Astrocyte (in vitro differentiated cells and primary cell): ENCODE results near the gene EXOSC6. TPM values are rescaled to one million over a fixed set of nuclear protein-coding genes. Genes with fewer than 3 reads are reported as not detected.
A peak's percentile ranks its signal among the peaks of the same experiment; 100 is the strongest.
"Not testable (repeated sequence)": the region's sequence is repeated elsewhere in the genome, so short reads cannot be mapped to it uniquely, and the experiment has no call there.

Source experiments
- DNase-seq: peaks from one replicate; pipeline ENCODE4 v3.0.0-alpha.2; 2010; ENCODE audit warnings: low read depth
- FAIRE-seq: peaks from 2 replicates; lab custom pipeline; 2011; peaks lifted over from hg19 to GRCh38; lab: Jason Lieb, UNC
- H2AFZ ChIP-seq: 2 replicates; pipeline ENCODE4 v1.6.0; 2012; ENCODE audit warnings: low read depth, low read length, inconsistent platforms
- H3K27ac ChIP-seq: 2 replicates; pipeline ENCODE4 v1.5.1; 2011; ENCODE audit warnings: low read depth, low read length, inconsistent platforms
- H3K27me3 ChIP-seq: 2 replicates; pipeline ENCODE4 v1.6.0; 2011; ENCODE audit warnings: low read length, inconsistent platforms; ENCODE audit not compliant: insufficient read depth
- H3K36me3 ChIP-seq: 2 replicates; pipeline ENCODE4 v1.5.1; 2011; ENCODE audit warnings: low read length, inconsistent platforms; ENCODE audit not compliant: insufficient read depth
- H3K4me1 ChIP-seq: 2 replicates; pipeline ENCODE4 v1.5.1; 2011; ENCODE audit warnings: low read length, inconsistent platforms; ENCODE audit not compliant: insufficient read depth
- H3K4me2 ChIP-seq: 2 replicates; pipeline ENCODE4 v1.6.0; 2012; ENCODE audit warnings: low read length, inconsistent platforms
- H3K4me3 ChIP-seq: 2 replicates; pipeline ENCODE4 v1.5.1; 2011; ENCODE audit warnings: low read depth, mild to moderate bottlenecking, low read length, inconsistent platforms; ENCODE audit not compliant: insufficient read depth
- H3K79me2 ChIP-seq: 2 replicates; pipeline ENCODE4 v1.6.0; 2012; ENCODE audit warnings: mild to moderate bottlenecking, low read length, inconsistent platforms; ENCODE audit not compliant: insufficient read depth
- H3K9ac ChIP-seq: 2 replicates; pipeline ENCODE4 v1.6.0; 2012; ENCODE audit warnings: mild to moderate bottlenecking, low read length, inconsistent platforms
- H3K9me3 ChIP-seq: 2 replicates; pipeline ENCODE4 v1.5.1; 2012; ENCODE audit warnings: low read depth, mild to moderate bottlenecking, low read length, inconsistent platforms; ENCODE audit not compliant: insufficient read depth
- H4K20me1 ChIP-seq: 2 replicates; pipeline ENCODE4 v1.6.0; 2012; ENCODE audit warnings: low read length, inconsistent platforms; ENCODE audit not compliant: insufficient read depth
- H3K27ac Mint-ChIP-seq: one replicate; pipeline ENCODE4 v1.8.0; 2021; ENCODE audit warnings: mild to moderate bottlenecking, mixed read lengths; ENCODE audit not compliant: unreplicated experiment
- H3K27me3 Mint-ChIP-seq: one replicate; pipeline ENCODE4 v1.8.0; 2021; ENCODE audit warnings: low read depth, mixed read lengths; ENCODE audit not compliant: unreplicated experiment
- H3K36me3 Mint-ChIP-seq: one replicate; pipeline ENCODE4 v1.8.0; 2021; ENCODE audit warnings: low read depth, mixed read lengths; ENCODE audit not compliant: unreplicated experiment
- H3K4me1 Mint-ChIP-seq: one replicate; pipeline ENCODE4 v1.8.0; 2021; ENCODE audit warnings: low read depth, mixed read lengths; ENCODE audit not compliant: unreplicated experiment
- H3K4me3 Mint-ChIP-seq: one replicate; pipeline ENCODE4 v1.8.0; 2021; ENCODE audit warnings: mild to moderate bottlenecking, moderate library complexity, mixed read lengths; ENCODE audit not compliant: unreplicated experiment
- H3K9me3 Mint-ChIP-seq: one replicate; pipeline ENCODE4 v1.8.0; 2021; ENCODE audit warnings: mild to moderate bottlenecking, mixed read lengths; ENCODE audit not compliant: unreplicated experiment
- total RNA-seq: library from RNA; stranded (reverse); gene quantifications from 2 replicates; pipeline ENCODE4 v1.2.1, GENCODE V29; 2021

Gene EXOSC6
- total RNA-seq, 1 donor from 2014 or later, result 49.5 TPM

- not testable (repeated sequence) for H3K4me1 Mint-ChIP-seq, H3K79me2 ChIP-seq, H3K9me3 ChIP-seq, H3K27me3 Mint-ChIP-seq, H3K9ac ChIP-seq, H2AFZ ChIP-seq, H3K9me3 Mint-ChIP-seq, FAIRE-seq, H3K27ac Mint-ChIP-seq, DNase-seq, H4K20me1 ChIP-seq, H3K4me2 ChIP-seq, H3K36me3 ChIP-seq, H3K4me1 ChIP-seq, H3K4me3 Mint-ChIP-seq, H3K36me3 Mint-ChIP-seq, H3K4me3 ChIP-seq, H3K27ac ChIP-seq, H3K27me3 ChIP-seq
Observed at GRCh38 chr16:70225430-70225829, 26.3 kb downstream of the EXOSC6 start.

GRCh38 chr16:70224645-70225044 is 27.1 kb downstream of the EXOSC6 start:
- H3K36me3 Mint-ChIP-seq, H3K9ac ChIP-seq, H4K20me1 ChIP-seq, H3K36me3 ChIP-seq, DNase-seq, H3K4me2 ChIP-seq, H3K27me3 Mint-ChIP-seq, H3K9me3 ChIP-seq, H2AFZ ChIP-seq, H3K4me1 ChIP-seq, H3K79me2 ChIP-seq, H3K4me3 ChIP-seq, H3K27me3 ChIP-seq, H3K27ac Mint-ChIP-seq, FAIRE-seq, H3K4me3 Mint-ChIP-seq, H3K27ac ChIP-seq, H3K9me3 Mint-ChIP-seq, H3K4me1 Mint-ChIP-seq: not testable (repeated sequence)

GRCh38 chr16:70223971-70224513 is 27.7 kb downstream of the EXOSC6 start:
- H4K20me1 ChIP-seq, H3K4me2 ChIP-seq, H3K27me3 ChIP-seq, H3K9me3 ChIP-seq, H3K9ac ChIP-seq, H3K27me3 Mint-ChIP-seq, H3K9me3 Mint-ChIP-seq, DNase-seq, H3K27ac ChIP-seq, H3K79me2 ChIP-seq, FAIRE-seq, H3K27ac Mint-ChIP-seq, H2AFZ ChIP-seq, H3K4me1 ChIP-seq, H3K4me1 Mint-ChIP-seq, H3K36me3 Mint-ChIP-seq, H3K4me3 Mint-ChIP-seq, H3K4me3 ChIP-seq, H3K36me3 ChIP-seq: not testable (repeated sequence)

DNA sequence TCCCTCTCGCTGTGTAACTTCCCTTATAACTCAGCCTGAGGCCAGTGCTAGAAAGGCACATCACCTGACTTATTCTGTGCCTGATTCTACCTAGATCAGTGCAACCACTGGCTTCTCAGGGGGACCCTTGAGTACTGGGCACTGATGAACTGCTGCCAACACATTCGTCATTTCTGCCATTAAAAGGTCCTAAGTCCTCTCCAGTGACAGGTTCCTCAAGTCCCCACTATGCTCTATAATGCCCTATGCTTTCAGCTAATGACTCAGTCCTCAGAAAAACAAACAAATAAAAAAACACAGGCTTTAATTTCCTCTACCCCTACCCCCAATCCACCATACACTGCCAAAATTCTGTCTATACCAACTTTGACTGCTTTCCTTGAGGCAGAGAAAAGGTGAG is 28.5 kb downstream of the EXOSC6 start:
- H3K4me3 ChIP-seq, H3K79me2 ChIP-seq, H4K20me1 ChIP-seq, H3K27me3 ChIP-seq, H3K4me3 Mint-ChIP-seq, H3K36me3 Mint-ChIP-seq, H3K36me3 ChIP-seq, H3K9me3 ChIP-seq, DNase-seq, H3K4me2 ChIP-seq, H3K9ac ChIP-seq, H3K4me1 ChIP-seq, H3K27ac ChIP-seq, H2AFZ ChIP-seq, H3K27me3 Mint-ChIP-seq, FAIRE-seq, H3K4me1 Mint-ChIP-seq, H3K9me3 Mint-ChIP-seq: not testable (repeated sequence)
- peak overlapping the region; percentile 20 for H3K27ac Mint-ChIP-seq

GRCh38 chr16:70222574-70222973 is 29.2 kb downstream of the EXOSC6 start:
- not testable (repeated sequence) for H3K36me3 Mint-ChIP-seq, H3K36me3 ChIP-seq, H3K4me3 Mint-ChIP-seq, FAIRE-seq, H3K9ac ChIP-seq, H3K27me3 Mint-ChIP-seq, H3K4me1 ChIP-seq, H3K79me2 ChIP-seq, H4K20me1 ChIP-seq, H2AFZ ChIP-seq, H3K27ac ChIP-seq, H3K4me2 ChIP-seq, H3K9me3 ChIP-seq, H3K27me3 ChIP-seq, H3K4me1 Mint-ChIP-seq, DNase-seq, H3K9me3 Mint-ChIP-seq, H3K4me3 ChIP-seq
- peak overlapping the region; percentile 23 for H3K27ac Mint-ChIP-seq

DNA sequence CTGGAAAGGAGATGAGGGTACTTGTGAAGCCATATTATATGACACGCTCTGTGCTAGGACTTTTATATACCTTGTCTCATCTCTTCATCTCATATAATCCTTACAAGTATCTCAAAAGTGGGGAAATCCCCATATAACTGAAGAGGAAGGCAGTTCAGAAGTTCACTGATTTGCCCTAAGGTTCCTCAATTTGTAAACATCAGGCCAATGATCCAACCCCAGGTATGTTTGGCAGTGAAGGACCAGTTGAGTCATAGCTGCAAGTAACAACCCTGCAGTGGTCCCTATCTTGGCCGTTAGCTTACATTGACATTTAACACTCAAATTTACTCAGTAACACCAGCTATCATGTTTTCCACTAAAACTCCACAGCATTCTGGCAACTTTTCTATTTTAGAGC is 33.2 kb downstream of the EXOSC6 start:
- H3K79me2 ChIP-seq, H3K4me1 ChIP-seq, H3K27me3 ChIP-seq, H3K4me2 ChIP-seq, H3K4me1 Mint-ChIP-seq, H3K36me3 Mint-ChIP-seq, H3K27ac ChIP-seq, H4K20me1 ChIP-seq, H3K9me3 ChIP-seq, FAIRE-seq, H3K36me3 ChIP-seq, H3K9ac ChIP-seq, H2AFZ ChIP-seq, H3K27me3 Mint-ChIP-seq, H3K27ac Mint-ChIP-seq, H3K4me3 Mint-ChIP-seq, H3K4me3 ChIP-seq, H3K9me3 Mint-ChIP-seq, DNase-seq: not testable (repeated sequence)
